Measurements from ENCODE around the gene ENPP7. TPM values are rescaled to one million over a fixed set of nuclear protein-coding genes. Genes with fewer than 3 reads are reported as not detected.

ENPP7 gene
- total RNA-seq, 1 experiment from 2014 or later, result not detected

- CTCF ChIA-PET, result interaction anchor here (1.0 kb wide), 1 partner anchor 25 kb away, joined by 3 read pairs; no protein-coding TSS in a partner anchor
- TF ChIP-seq, protein P1, sequence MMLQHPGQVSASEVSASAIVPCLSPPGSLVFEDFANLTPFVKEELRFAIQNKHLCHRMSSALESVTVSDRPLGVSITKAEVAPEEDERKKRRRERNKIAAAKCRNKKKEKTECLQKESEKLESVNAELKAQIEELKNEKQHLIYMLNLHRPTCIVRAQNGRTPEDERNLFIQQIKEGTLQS (IDR thresholded peaks at IDR 0.05), result no peak
- TF ChIP-seq POLR2A (IDR thresholded peaks at IDR 0.05; ENCODE audit: borderline replicate concordance, extremely low read depth, insufficient read depth, insufficient read length) (no peak), CBX3 (IDR thresholded peaks at IDR 0.05; ENCODE audit: low read depth) (no peak), CEBPB (IDR thresholded peaks at IDR 0.05; ENCODE audit: low read depth) (no peak), EZH2phosphoT487 (IDR thresholded peaks at IDR 0.05; ENCODE audit: borderline replicate concordance) (no peak), ZNF274 (IDR thresholded peaks at IDR 0.05; ENCODE audit: low read depth, low read length) (no peak), EGR1 (IDR thresholded peaks at IDR 0.05; ENCODE audit: low read depth) (no peak), SIN3A (IDR thresholded peaks at IDR 0.05; ENCODE audit: low read depth) (no peak), REST (IDR thresholded peaks at IDR 0.05; ENCODE audit: low read depth) (no peak), CTCF (IDR thresholded peaks at IDR 0.05 in 2 of 3, conservative IDR thresholded peaks at IDR 0.05 in 1 of 3; ENCODE audit: borderline replicate concordance in 1 of 3, insufficient read depth in 1 of 3, low read depth in 2 of 3, low read length in 2 of 3) (no peak), JUND (IDR thresholded peaks at IDR 0.05) (no peak), EZH2 (IDR thresholded peaks at IDR 0.05) (no peak), TCF7L2 (IDR thresholded peaks at IDR 0.05; ENCODE audit: borderline replicate concordance, extremely low read depth, insufficient read depth, insufficient read length) (no peak)
- TF ChIP-seq, protein P2, sequence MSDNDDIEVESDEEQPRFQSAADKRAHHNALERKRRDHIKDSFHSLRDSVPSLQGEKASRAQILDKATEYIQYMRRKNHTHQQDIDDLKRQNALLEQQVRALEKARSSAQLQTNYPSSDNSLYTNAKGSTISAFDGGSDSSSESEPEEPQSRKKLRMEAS (IDR thresholded peaks at IDR 0.05), result no peak
- TF ChIP-seq, protein P3, sequence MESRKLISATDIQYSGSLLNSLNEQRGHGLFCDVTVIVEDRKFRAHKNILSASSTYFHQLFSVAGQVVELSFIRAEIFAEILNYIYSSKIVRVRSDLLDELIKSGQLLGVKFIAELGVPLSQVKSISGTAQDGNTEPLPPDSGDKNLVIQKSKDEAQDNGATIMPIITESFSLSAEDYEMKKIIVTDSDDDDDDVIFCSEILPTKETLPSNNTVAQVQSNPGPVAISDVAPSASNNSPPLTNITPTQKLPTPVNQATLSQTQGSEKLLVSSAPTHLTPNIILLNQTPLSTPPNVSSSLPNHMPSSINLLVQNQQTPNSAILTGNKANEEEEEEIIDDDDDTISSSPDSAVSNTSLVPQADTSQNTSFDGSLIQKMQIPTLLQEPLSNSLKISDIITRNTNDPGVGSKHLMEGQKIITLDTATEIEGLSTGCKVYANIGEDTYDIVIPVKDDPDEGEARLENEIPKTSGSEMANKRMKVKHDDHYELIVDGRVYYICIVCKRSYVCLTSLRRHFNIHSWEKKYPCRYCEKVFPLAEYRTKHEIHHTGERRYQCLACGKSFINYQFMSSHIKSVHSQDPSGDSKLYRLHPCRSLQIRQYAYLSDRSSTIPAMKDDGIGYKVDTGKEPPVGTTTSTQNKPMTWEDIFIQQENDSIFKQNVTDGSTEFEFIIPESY (IDR thresholded peaks at IDR 0.05; ENCODE audit: extremely low read depth, insufficient replicate concordance, low read length), result no peak
- no peak overlapping the region for H3K4me3 ChIP-seq (replicated peaks in 1 of 2; ENCODE audit: low read depth in 1 of 2, low read length in 2 of 2)
- no peaks in the 10 kb centered on the region for H3K9me2 ChIP-seq (ENCODE audit: insufficient read depth)
- no peaks in the 10 kb centered on the region for H3K9me3 ChIP-seq (ENCODE audit: control insufficient read depth in 1 of 2, insufficient read depth in 1 of 2, low read depth in 1 of 2, low read length in 2 of 2)
- no peak for ATAC-seq
- H3K4me2 ChIP-seq (ENCODE audit: low read length), result no peak overlapping the region
- peaks cover 0 to 7% of the 10 kb centered on the region in 2 experiments; a peak in 1 of 4 replicates for H3K4me1 ChIP-seq (ENCODE audit: control insufficient read depth in 1 of 2, insufficient read depth in 2 of 2, low read length in 2 of 2)
- no peak overlapping the region for H3K9ac ChIP-seq (ENCODE audit: low read length)
- RAD21 ChIA-PET (ENCODE audit: low non-redundant PET in 1 of 2, low total read pairs in 2 of 2, uncharacterized antibody in 2 of 2, unreplicated experiment in 2 of 2), result no interaction called here
- H2AFZ ChIP-seq (ENCODE audit: low read depth, low read length, poor library complexity, severe bottlenecking), result no peak overlapping the region
- no peak for DNase-seq (ENCODE audit: low read depth, low spot score)
- no peaks in the 10 kb centered on the region for H3K79me2 ChIP-seq (ENCODE audit: insufficient read depth, low read length)
- H3K27ac ChIP-seq (ENCODE audit: low read depth, low read length), result no peak overlapping the region
- H4K20me1 ChIP-seq (ENCODE audit: insufficient read depth), result no peaks in the 10 kb centered on the region
- H3K36me3 ChIP-seq (ENCODE audit: control insufficient read depth in 1 of 2, insufficient read depth in 2 of 2, low read length in 2 of 2), result no peaks in the 10 kb centered on the region
- BruUV-seq (replicated peaks), result no TSS peak
- intact Hi-C loops (cut with micrococcal nuclease), result no loop called here
- POLR2A ChIA-PET, result no interaction called here
- H3K27me3 ChIP-seq (ENCODE audit: insufficient read depth, low read length), result peaks cover 26% of the 10 kb centered on the region
These were observed 40.5 kb downstream of the ENPP7 start for GRCh38 chr17:79771276-79771675.
